C4-2B (cell line): Measurements from ENCODE around the gene FYCO1.

Source experiments
- CTCF ChIP-seq: fragments of 450-650 bp; conservative IDR thresholded peaks from 2 replicates; pipeline ENCODE4 v1.5.1; 2017; ENCODE audit warnings: mild to moderate bottlenecking
- ZFX ChIP-seq: fragments of 450-650 bp; IDR thresholded peaks from 2 replicates; pipeline ENCODE4 v1.6.1; 2017

GRCh38 chr3:45932112-45932511 is 63.5 kb downstream of the FYCO1 start:
- TF ChIP-seq CTCF = no peak
- no peak for TF ChIP-seq ZFX
